ENCODE results near the gene SNTN. TPM values are rescaled to one million over a fixed set of nuclear protein-coding genes. Genes with fewer than 3 reads are reported as not detected.

Gene SNTN
- total RNA-seq, 1 experiment from 2014 or later = not detected

- Histone ChIP-seq H3K27me3 (replicated peaks; ENCODE audit: control insufficient read depth, insufficient read depth, low read length) (no peaks in the 10 kb centered on the region), H3K36me3 (ENCODE audit: control insufficient read depth, insufficient read depth, low read length) (no peaks in the 10 kb centered on the region), H3K9me3 (no peaks in the 10 kb centered on the region), H3K4me1 (peaks cover 9% of the 10 kb centered on the region; the same call in 1 of the 2 replicates), H3K4me3 (ENCODE audit: low read depth, low read length) (no peak overlapping the region)
- DNase-seq = no peak
- Mint-ChIP-seq H3K27ac (ENCODE audit: unreplicated experiment) (no peak overlapping the region), H3K27me3 (ENCODE audit: insufficient read depth, unreplicated experiment) (no peaks in the 10 kb centered on the region), H3K9me3 (ENCODE audit: unreplicated experiment) (no peaks in the 10 kb centered on the region), H3K36me3 (ENCODE audit: insufficient read depth, unreplicated experiment) (no peaks in the 10 kb centered on the region), H3K4me1 (ENCODE audit: low read depth, unreplicated experiment) (no peaks in the 10 kb centered on the region), H3K4me3 (ENCODE audit: unreplicated experiment) (no peak overlapping the region)
- intact Hi-C loops (cut with micrococcal nuclease; ENCODE audit: unreplicated experiment) = no loop called here
- BruUV-seq (replicated peaks) = no TSS peak
- ChIA-PET POLR2A (no interaction called here), CTCF (no interaction called here)
- no peak for TF ChIP-seq CTCF (IDR thresholded peaks at IDR 0.05; ENCODE audit: insufficient read depth in 1 of 2, low read depth in 1 of 2, low read length in 1 of 2, severe bottlenecking in 1 of 2, unreplicated experiment in 1 of 2)
Observed at GRCh38 chr3:63705092-63705645, 52.7 kb downstream of the SNTN start.

GRCh38 chr3:63706321-63707085 lies 54.0 kb downstream of the SNTN start:
- H3K9me3 ChIP-seq = no peaks in the 10 kb centered on the region

GRCh38 chr3:63707731-63708130 lies 55.3 kb downstream of the SNTN start:
- no peaks in the 10 kb centered on the region for H3K4me1 Mint-ChIP-seq (ENCODE audit: low read depth, unreplicated experiment)
- no peaks in the 10 kb centered on the region for H3K27me3 Mint-ChIP-seq (ENCODE audit: insufficient read depth, unreplicated experiment)
- no peaks in the 10 kb centered on the region for H3K27me3 ChIP-seq (replicated peaks; ENCODE audit: control insufficient read depth, insufficient read depth, low read length)
- H3K9me3 ChIP-seq = no peaks in the 10 kb centered on the region
- no peaks in the 10 kb centered on the region for H3K36me3 ChIP-seq (ENCODE audit: control insufficient read depth, insufficient read depth, low read length)
- ChIA-PET POLR2A (no interaction called here), CTCF (no interaction called here)
- peaks cover 9% of the 10 kb centered on the region; the same call in 1 of the 2 replicates for H3K4me1 ChIP-seq
- H3K27ac Mint-ChIP-seq (ENCODE audit: unreplicated experiment) = no peak overlapping the region
- H3K9me3 Mint-ChIP-seq (ENCODE audit: unreplicated experiment) = no peaks in the 10 kb centered on the region
- no peak for DNase-seq
- no peak overlapping the region for H3K4me3 Mint-ChIP-seq (ENCODE audit: unreplicated experiment)
- H3K4me3 ChIP-seq (ENCODE audit: low read depth, low read length) = no peak overlapping the region
- TF ChIP-seq CTCF (IDR thresholded peaks at IDR 0.05; ENCODE audit: insufficient read depth in 1 of 2, low read depth in 1 of 2, low read length in 1 of 2, severe bottlenecking in 1 of 2, unreplicated experiment in 1 of 2) = no peak
- intact Hi-C loops (cut with micrococcal nuclease; ENCODE audit: unreplicated experiment) = no loop called here
- BruUV-seq (replicated peaks) = no TSS peak
- no peaks in the 10 kb centered on the region for H3K36me3 Mint-ChIP-seq (ENCODE audit: insufficient read depth, unreplicated experiment)

More at GRCh38 chr3:63706321-63707085, 54.0 kb downstream of the SNTN start:
- TF ChIP-seq CTCF (IDR thresholded peaks at IDR 0.05; ENCODE audit: insufficient read depth in 1 of 2, low read depth in 1 of 2, low read length in 1 of 2, severe bottlenecking in 1 of 2, unreplicated experiment in 1 of 2) = no peak
- intact Hi-C loops (cut with micrococcal nuclease; ENCODE audit: unreplicated experiment) = no loop called here
- no peaks in the 10 kb centered on the region for H3K36me3 ChIP-seq (ENCODE audit: control insufficient read depth, insufficient read depth, low read length)
- H3K27ac Mint-ChIP-seq (ENCODE audit: unreplicated experiment) = no peak overlapping the region
- no peak for DNase-seq
- ChIA-PET POLR2A (no interaction called here), CTCF (no interaction called here)
- H3K9me3 Mint-ChIP-seq (ENCODE audit: unreplicated experiment) = no peaks in the 10 kb centered on the region
- H3K36me3 Mint-ChIP-seq (ENCODE audit: insufficient read depth, unreplicated experiment) = no peaks in the 10 kb centered on the region
- no peaks in the 10 kb centered on the region for H3K27me3 Mint-ChIP-seq (ENCODE audit: insufficient read depth, unreplicated experiment)
- BruUV-seq (replicated peaks) = no TSS peak
- no peak overlapping the region for H3K4me3 Mint-ChIP-seq (ENCODE audit: unreplicated experiment)
- H3K4me1 Mint-ChIP-seq (ENCODE audit: low read depth, unreplicated experiment) = no peaks in the 10 kb centered on the region
- H3K27me3 ChIP-seq (replicated peaks; ENCODE audit: control insufficient read depth, insufficient read depth, low read length) = no peaks in the 10 kb centered on the region
- no peak overlapping the region for H3K4me3 ChIP-seq (ENCODE audit: low read depth, low read length)
- peaks cover 9% of the 10 kb centered on the region; the same call in 1 of the 2 replicates for H3K4me1 ChIP-seq
